Spleen (tissue), 11 donors: ENCODE measurements around the gene RERE. TPM values are rescaled to one million over a fixed set of nuclear protein-coding genes. Genes with fewer than 3 reads are reported as not detected.

Experiments used
- DNase-seq: peaks from one replicate; pipeline ENCODE4 v3.0.0-alpha.2; 2020
- H3K27ac ChIP-seq, 8 donors: fragments of 200-600 bp; sonication (generic) in 7 of 8; 1 replicate in 4 of 8; 2 replicates in 4 of 8; pipeline versions ENCODE4 v1.5.0 to v1.8.0; 2016 to 2021; ENCODE audit warnings: inconsistent platforms in 4 of 8, mild to moderate bottlenecking in 4 of 8, moderate library complexity in 1 of 8
- H3K27me3 ChIP-seq, 7 donors: fragments of 200-600 bp; sonication (generic) in 6 of 7; replicated peaks in 1 of 7; 1 replicate in 4 of 7; 2 replicates in 3 of 7; pipeline versions ENCODE4 v1.5.0 to v1.8.0; 2016 to 2021; ENCODE audit warnings: inconsistent platforms in 3 of 7, mild to moderate bottlenecking in 1 of 7
- H3K36me3 ChIP-seq, 6 donors: fragments of 200-600 bp; sonication (generic) in 5 of 6; 1 replicate in 4 of 6; 2 replicates in 2 of 6; pipeline versions ENCODE4 v1.5.0 to v1.8.0; 2016 to 2021; ENCODE audit warnings: inconsistent platforms in 2 of 6
- H3K4me1 ChIP-seq, 6 donors: fragments of 200-600 bp; sonication (generic) in 5 of 6; 1 replicate in 3 of 6; 2 replicates in 3 of 6; pipeline versions ENCODE4 v1.5.0 to v1.8.0; 2016 to 2021; ENCODE audit warnings: inconsistent platforms in 3 of 6
- H3K4me3 ChIP-seq, 8 donors: fragments of 200-600 bp; sonication (generic) in 7 of 8; 1 replicate in 4 of 8; 2 replicates in 4 of 8; pipeline versions ENCODE4 v1.5.0 to v1.8.0; 2016 to 2021; ENCODE audit warnings: inconsistent platforms in 4 of 8, mild to moderate bottlenecking in 4 of 8, moderate library complexity in 2 of 8
- H3K9me3 ChIP-seq, 8 donors: fragments of 200-600 bp; sonication (generic) in 7 of 8; 1 replicate in 4 of 8; 2 replicates in 4 of 8; pipeline versions ENCODE4 v1.5.0 to v1.8.0; 2016 to 2021; ENCODE audit warnings: inconsistent platforms in 4 of 8
- CTCF ChIP-seq, 11 experiments: fragments of 200-600 bp in 7 of 11; fragments of 450-650 bp in 4 of 11; sonication (generic) in 4 of 11; IDR thresholded peaks in 8 of 11; conservative IDR thresholded peaks in 3 of 11; 1 replicate in 7 of 11; 2 replicates in 4 of 11; pipeline versions ENCODE4 v1.4.0 to v1.8.0; 2016 to 2021; ENCODE audit warnings: antibody characterized with exemption in 11 of 11, inconsistent platforms in 4 of 11, mild to moderate bottlenecking in 1 of 11
- POLR2A ChIP-seq, 3 donors: fragments of 450-650 bp; IDR thresholded peaks; one replicate each; pipeline ENCODE4 v1.5.1; 2017; ENCODE audit warnings: antibody characterized with exemption in 3 of 3, mild to moderate bottlenecking in 1 of 3
- POLR2AphosphoS5 ChIP-seq, 3 donors: sonication (generic); formaldehyde crosslinking; IDR thresholded peaks; one replicate each; pipeline ENCODE4 v1.5.1; 2017; ENCODE audit warnings: antibody characterized with exemption in 3 of 3
- WGBS, 5 donors: extraction: QIAGEN DNeasy Blood & Tissue Kit in 3 of 5; methylation state at CpG; one replicate each; pipeline versions ENCODE4 v1.1.5 to v1.1.7; 2013 to 2018; 5-methylcytosine and 5-hydroxymethylcytosine counted together
- intact Hi-C: fragments of 100-400 bp; cut with DNase I; formaldehyde crosslinking; loops from one replicate; pipeline ENCODE4 v1.15.0; 2023; ENCODE audit warnings: low total_unique reads
- polyA plus RNA-seq, 3 donors: library from polyadenylated mRNA; stranded (reverse); fragments of 200-250 nt; gene quantifications; one replicate each; pipeline ENCODE4 v1.2.1, GENCODE V29; 2013
- total RNA-seq, 7 donors: library from RNA; depleted of rRNA in 3 of 7; stranded (reverse); fragments of >200 nt in 3 of 7; fragmentation: NEBNext Ultra II Directional in 4 of 7; extraction: Animal tissue kit (Norgen Biotek cat#: 25700) in 4 of 7; gene quantifications; one replicate each; pipeline versions ENCODE4 v1.1.0 to v1.2.1, GENCODE V29; 2016 to 2021
- donor health status: healthy with polysubstance abuse.
- donor health status: DM: no; HTN: no; CAD: no; lungs with moderate emphysema.
- donor health status: DM: no; HTN: no; CAD: no.
- donor health status: Bipolar disorder and iron deficiency.
- donor health status: healthy.
- donor health status: DM: no; HTN: no; CAD: no.
- donor health status: DM: yes; HTN: yes; CAD: no.

The RERE gene
- total and polyA plus RNA-seq, 10 donors, result 10.3 to 149 (median 117) TPM

- H3K4me3 ChIP-seq, result no peak overlapping the region
- H3K36me3 ChIP-seq, result peaks cover 0 to 81% (median 7%) of the 10 kb centered on the region in 6 donors
- DNase-seq, result no peak
- intact Hi-C loops, result loop anchor here (10.0 kb wide), 1 partner anchor 45 kb away; no protein-coding TSS in a partner anchor
- peak overlapping the region in 6 of 8 donors; percentile 57 to 77 (median 67) for H3K27ac ChIP-seq
- TF ChIP-seq POLR2AphosphoS5 (IDR thresholded peaks at IDR 0.05), result peak in 1 of 3 donors; percentile 48
- no peak for TF ChIP-seq POLR2A (IDR thresholded peaks at IDR 0.05)
- H3K27me3 ChIP-seq, result no peaks in the 10 kb centered on the region
- 83 to 91% (median 88%) methylated on average over 5 to 14 of the region's 14 CpGs for WGBS, 5 donors
- H3K4me1 ChIP-seq, result peaks cover 37 to 99% (median 79%) of the 10 kb centered on the region in 6 donors
- H3K9me3 ChIP-seq, result no peaks in the 10 kb centered on the region
Observed at GRCh38 chr1:8379513-8380186, 437.8 kb downstream of the RERE start.

- intact Hi-C loops, result loop anchor here (10.0 kb wide), 1 partner anchor 46 kb away; no protein-coding TSS in a partner anchor
- Histone ChIP-seq H3K4me1 (peaks cover 39 to 99% (median 76%) of the 10 kb centered on the region in 6 donors), H3K4me3 (no peak overlapping the region), H3K27ac (peak overlapping the region in 7 of 8 donors; percentile 57 to 77 (median 64)), H3K27me3 (no peaks in the 10 kb centered on the region), H3K9me3 (no peaks in the 10 kb centered on the region), H3K36me3 (peaks cover 0 to 81% (median 5%) of the 10 kb centered on the region in 6 donors)
- TF ChIP-seq POLR2A (IDR thresholded peaks at IDR 0.05) (no peak), CTCF (IDR thresholded peaks at IDR 0.05 in 8 of 11, conservative IDR thresholded peaks at IDR 0.05 in 3 of 11) (no peak), POLR2AphosphoS5 (IDR thresholded peaks at IDR 0.05) (no peak)
- WGBS, 5 donors, result 65 to 75% (median 70%) methylated on average over 9 to 10 of the region's 10 CpGs
- DNase-seq, result no peak
Observed at GRCh38 chr1:8378981-8379470, 438.4 kb downstream of the RERE start.

- peak overlapping the region in 7 of 8 donors; percentile 57 to 77 (median 64) for H3K27ac ChIP-seq
- H3K4me1 ChIP-seq, result peaks cover 40 to 99% (median 76%) of the 10 kb centered on the region in 6 donors
- no peak overlapping the region for H3K4me3 ChIP-seq
- H3K27me3 ChIP-seq, result no peaks in the 10 kb centered on the region
- no peaks in the 10 kb centered on the region for H3K9me3 ChIP-seq
- 27 to 43% (median 36%) methylated on average over 4 of the region's 4 CpGs for WGBS, 5 donors
- TF ChIP-seq CTCF (IDR thresholded peaks at IDR 0.05 in 8 of 11, conservative IDR thresholded peaks at IDR 0.05 in 3 of 11) (no peak), POLR2AphosphoS5 (IDR thresholded peaks at IDR 0.05) (peak in 1 of 3 donors; percentile 49)
- H3K36me3 ChIP-seq, result peaks cover 0 to 81% (median 9%) of the 10 kb centered on the region in 6 donors
- no peak for DNase-seq
- intact Hi-C loops, result loop anchor here (10.0 kb wide), 1 partner anchor 47 kb away; no protein-coding TSS in a partner anchor
Observed at GRCh38 chr1:8378178-8378577, 439.3 kb downstream of the RERE start.

- no peak for TF ChIP-seq CTCF (IDR thresholded peaks at IDR 0.05 in 8 of 11, conservative IDR thresholded peaks at IDR 0.05 in 3 of 11)
- TF ChIP-seq POLR2A (IDR thresholded peaks at IDR 0.05), result no peak
- TF ChIP-seq POLR2AphosphoS5 (IDR thresholded peaks at IDR 0.05), result no peak
- DNase-seq, result no peak
- intact Hi-C loops, result loop anchor here (10.0 kb wide), 1 partner anchor 47 kb away; no protein-coding TSS in a partner anchor
- Histone ChIP-seq H3K4me3 (no peak overlapping the region), H3K36me3 (peaks cover 0 to 86% (median 11%) of the 10 kb centered on the region in 6 donors), H3K9me3 (no peaks in the 10 kb centered on the region), H3K27me3 (no peaks in the 10 kb centered on the region), H3K27ac (peak overlapping the region in 7 of 8 donors; percentile 36 to 77 (median 64)), H3K4me1 (peaks cover 34 to 99% (median 73%) of the 10 kb centered on the region in 6 donors)
- 90 to 91% (median 91%) methylated on average over 17 of the region's 17 CpGs for WGBS, 5 donors
Observed at GRCh38 chr1:8377271-8377981, 440.0 kb downstream of the RERE start.
